ENCODE results near the gene PLA2G4D. TPM values are rescaled to one million over a fixed set of nuclear protein-coding genes. Genes with fewer than 3 reads are reported as not detected.

PLA2G4D gene
- total RNA-seq, 1 experiment from 2014 or later = not detected

GRCh38 chr15:42128476-42128875 lies 34.1 kb upstream of the PLA2G4D start:
- Histone ChIP-seq H3K36me3 (ENCODE audit: insufficient read depth, low read length, poor library complexity, severe bottlenecking) (no peaks in the 10 kb centered on the region), H3K27me3 (replicated peaks; ENCODE audit: insufficient read depth, low read depth, low read length, poor library complexity) (no peaks in the 10 kb centered on the region), H3K4me3 (ENCODE audit: low read depth, low read length, poor library complexity, severe bottlenecking) (no peak overlapping the region), H3K9me3 (ENCODE audit: low read depth, low read length, poor library complexity, severe bottlenecking) (no peaks in the 10 kb centered on the region), H3K4me1 (ENCODE audit: insufficient read depth, low read length, poor library complexity, severe bottlenecking) (peaks cover 18% of the 10 kb centered on the region), H3K27ac (ENCODE audit: low read depth, low read length, poor library complexity, severe bottlenecking) (no peak overlapping the region)
- no TSS peak for BruUV-seq (replicated peaks)
- CTCF ChIA-PET = no interaction called here
- TF ChIP-seq, protein P1, sequence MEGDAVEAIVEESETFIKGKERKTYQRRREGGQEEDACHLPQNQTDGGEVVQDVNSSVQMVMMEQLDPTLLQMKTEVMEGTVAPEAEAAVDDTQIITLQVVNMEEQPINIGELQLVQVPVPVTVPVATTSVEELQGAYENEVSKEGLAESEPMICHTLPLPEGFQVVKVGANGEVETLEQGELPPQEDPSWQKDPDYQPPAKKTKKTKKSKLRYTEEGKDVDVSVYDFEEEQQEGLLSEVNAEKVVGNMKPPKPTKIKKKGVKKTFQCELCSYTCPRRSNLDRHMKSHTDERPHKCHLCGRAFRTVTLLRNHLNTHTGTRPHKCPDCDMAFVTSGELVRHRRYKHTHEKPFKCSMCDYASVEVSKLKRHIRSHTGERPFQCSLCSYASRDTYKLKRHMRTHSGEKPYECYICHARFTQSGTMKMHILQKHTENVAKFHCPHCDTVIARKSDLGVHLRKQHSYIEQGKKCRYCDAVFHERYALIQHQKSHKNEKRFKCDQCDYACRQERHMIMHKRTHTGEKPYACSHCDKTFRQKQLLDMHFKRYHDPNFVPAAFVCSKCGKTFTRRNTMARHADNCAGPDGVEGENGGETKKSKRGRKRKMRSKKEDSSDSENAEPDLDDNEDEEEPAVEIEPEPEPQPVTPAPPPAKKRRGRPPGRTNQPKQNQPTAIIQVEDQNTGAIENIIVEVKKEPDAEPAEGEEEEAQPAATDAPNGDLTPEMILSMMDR (conservative IDR thresholded peaks at IDR 0.05; ENCODE audit: low read depth, low read length) = no peak
- TF ChIP-seq EZH2 (IDR thresholded peaks at IDR 0.05; ENCODE audit: borderline replicate concordance, low read depth, low read length, poor library complexity, severe bottlenecking) = no peak
- no peak for DNase-seq (ENCODE audit: low spot score)
- POLR2A ChIA-PET (ENCODE audit: low non-redundant PET) = no interaction called here
- intact Hi-C loops (cut with micrococcal nuclease; ENCODE audit: unreplicated experiment) = no loop called here

DNA sequence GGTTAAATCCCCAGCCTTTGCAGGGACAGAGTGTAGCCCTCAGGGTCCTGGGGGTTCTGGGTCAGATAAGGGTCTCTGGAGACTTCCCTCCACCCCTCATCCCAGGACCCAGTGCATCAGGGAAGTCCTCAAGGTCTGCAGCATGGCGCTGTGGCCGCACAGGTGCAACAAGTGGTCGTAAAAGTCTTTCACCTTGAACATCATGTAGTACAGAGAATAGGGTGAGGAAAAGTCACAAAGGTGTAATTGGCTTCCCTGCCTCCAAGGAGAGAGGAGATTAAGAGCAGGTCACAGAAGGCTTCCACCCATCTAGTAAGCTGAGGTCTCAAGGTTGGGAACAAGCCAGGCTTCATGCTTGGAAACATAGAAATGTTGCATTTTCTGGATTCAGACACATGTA lies 29.2 kb upstream of the PLA2G4D start:
- no peak for DNase-seq (ENCODE audit: low spot score)
- Histone ChIP-seq H3K4me1 (ENCODE audit: insufficient read depth, low read length, poor library complexity, severe bottlenecking) (no peaks in the 10 kb centered on the region), H3K27me3 (replicated peaks; ENCODE audit: insufficient read depth, low read depth, low read length, poor library complexity) (no peaks in the 10 kb centered on the region), H3K9me3 (ENCODE audit: low read depth, low read length, poor library complexity, severe bottlenecking) (no peaks in the 10 kb centered on the region), H3K27ac (ENCODE audit: low read depth, low read length, poor library complexity, severe bottlenecking) (no peak overlapping the region), H3K4me3 (ENCODE audit: low read depth, low read length, poor library complexity, severe bottlenecking) (no peak overlapping the region), H3K36me3 (ENCODE audit: insufficient read depth, low read length, poor library complexity, severe bottlenecking) (no peaks in the 10 kb centered on the region)
- ChIA-PET POLR2A (ENCODE audit: low non-redundant PET) (no interaction called here), CTCF (no interaction called here)
- TF ChIP-seq EZH2 (IDR thresholded peaks at IDR 0.05; ENCODE audit: borderline replicate concordance, low read depth, low read length, poor library complexity, severe bottlenecking) = no peak
- TF ChIP-seq, protein P1 (conservative IDR thresholded peaks at IDR 0.05; ENCODE audit: low read depth, low read length) = no peak
- BruUV-seq (replicated peaks) = no TSS peak
- intact Hi-C loops (cut with micrococcal nuclease; ENCODE audit: unreplicated experiment) = no loop called here

DNA sequence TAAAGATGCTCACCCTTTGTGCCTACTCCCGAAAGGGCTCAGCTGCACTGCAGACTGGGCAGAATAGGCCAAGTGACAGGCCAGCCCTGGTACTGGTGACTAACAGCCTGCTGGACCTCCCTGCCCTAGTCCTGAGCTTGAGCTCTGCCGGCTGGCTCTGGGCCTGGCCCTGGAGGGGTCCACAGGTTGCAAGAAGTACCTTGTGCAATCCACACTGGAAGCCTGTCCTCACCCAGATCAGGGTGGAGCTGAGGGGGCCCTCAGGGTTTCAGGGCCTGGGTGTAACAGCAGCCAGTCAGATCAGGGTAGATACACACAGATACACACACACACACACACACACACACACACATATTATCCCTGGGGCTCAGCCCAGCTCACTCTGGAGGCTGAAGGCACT lies 27.3 kb upstream of the PLA2G4D start:
- no peaks in the 10 kb centered on the region for H3K4me1 ChIP-seq (ENCODE audit: insufficient read depth, low read length, poor library complexity, severe bottlenecking)
- DNase-seq (ENCODE audit: low spot score) = no peak
- no peaks in the 10 kb centered on the region for H3K9me3 ChIP-seq (ENCODE audit: low read depth, low read length, poor library complexity, severe bottlenecking)
- no peak overlapping the region for H3K27ac ChIP-seq (ENCODE audit: low read depth, low read length, poor library complexity, severe bottlenecking)
- intact Hi-C loops (cut with micrococcal nuclease; ENCODE audit: unreplicated experiment) = no loop called here
- H3K36me3 ChIP-seq (ENCODE audit: insufficient read depth, low read length, poor library complexity, severe bottlenecking) = no peaks in the 10 kb centered on the region
- H3K27me3 ChIP-seq (replicated peaks; ENCODE audit: insufficient read depth, low read depth, low read length, poor library complexity) = no peaks in the 10 kb centered on the region
- no peak overlapping the region for H3K4me3 ChIP-seq (ENCODE audit: low read depth, low read length, poor library complexity, severe bottlenecking)
- CTCF ChIA-PET = no interaction called here
- no peak for TF ChIP-seq EZH2 (IDR thresholded peaks at IDR 0.05; ENCODE audit: borderline replicate concordance, low read depth, low read length, poor library complexity, severe bottlenecking)
- TF ChIP-seq, protein P1 (conservative IDR thresholded peaks at IDR 0.05; ENCODE audit: low read depth, low read length) = no peak
- POLR2A ChIA-PET (ENCODE audit: low non-redundant PET) = no interaction called here
- BruUV-seq (replicated peaks) = no TSS peak

Data from A673 (cell line).